Trophoblast cell (in vitro differentiated cells and primary cell): ENCODE results near the gene CDK10.

Experiments used
- DNase-seq, 2 donors: peaks; one replicate each; pipeline ENCODE4 v3.0.0-alpha.2; 2016
- H2AFZ ChIP-seq: 2 replicates; pipeline ENCODE4 v1.6.1; 2013; ENCODE audit warnings: low read length, moderate library complexity, mild to moderate bottlenecking; ENCODE audit not compliant: insufficient read depth, poor library complexity
- H2AK5ac ChIP-seq: 2 replicates; pipeline ENCODE4 v1.6.1; 2013; ENCODE audit warnings: mild to moderate bottlenecking, low read length
- H2BK120ac ChIP-seq: 2 replicates; pipeline ENCODE4 v1.6.1; 2013; ENCODE audit warnings: low read length, mild to moderate bottlenecking, moderate library complexity; ENCODE audit not compliant: insufficient read depth, poor library complexity
- H2BK12ac ChIP-seq: 2 replicates; pipeline ENCODE4 v1.6.1; 2013; ENCODE audit warnings: mild to moderate bottlenecking, low read length, moderate library complexity
- H2BK5ac ChIP-seq: 2 replicates; pipeline ENCODE4 v1.6.1; 2013; ENCODE audit warnings: low read length, low read depth, moderate library complexity, mild to moderate bottlenecking; ENCODE audit not compliant: poor library complexity
- H3K14ac ChIP-seq: 2 replicates; pipeline ENCODE4 v1.6.1; 2013; ENCODE audit warnings: mild to moderate bottlenecking, low read length
- H3K18ac ChIP-seq: 2 replicates; pipeline ENCODE4 v1.6.1; 2013; ENCODE audit warnings: mild to moderate bottlenecking, low read length
- H3K23ac ChIP-seq: 2 replicates; pipeline ENCODE4 v1.6.1; 2013; ENCODE audit warnings: low read length
- H3K27ac ChIP-seq: 2 replicates; pipeline ENCODE4 v1.5.1; 2013; ENCODE audit warnings: low read depth, mild to moderate bottlenecking, inconsistent platforms, low read length, moderate library complexity
- H3K27me3 ChIP-seq: 2 replicates; pipeline ENCODE4 v1.6.1; 2013; ENCODE audit warnings: inconsistent platforms, mild to moderate bottlenecking, low read length, moderate library complexity; ENCODE audit not compliant: insufficient read depth
- H3K36me3 ChIP-seq, 2 experiments: 1 replicate in 1 of 2; 2 replicates in 1 of 2; pipeline ENCODE4 v1.6.1; 2013; ENCODE audit warnings: low read length in 2 of 2, mild to moderate bottlenecking in 2 of 2, moderate library complexity in 1 of 2; ENCODE audit not compliant: insufficient read depth in 2 of 2, control insufficient read depth in 1 of 2
- H3K4ac ChIP-seq: 2 replicates; pipeline ENCODE4 v1.6.1; 2013; ENCODE audit warnings: low read depth, mild to moderate bottlenecking, low read length, moderate library complexity
- H3K4me1 ChIP-seq, 2 experiments: 1 replicate in 1 of 2; 2 replicates in 1 of 2; pipeline ENCODE4 v1.6.1; 2013; ENCODE audit warnings: low read length in 2 of 2, mild to moderate bottlenecking in 2 of 2, moderate library complexity in 1 of 2; ENCODE audit not compliant: insufficient read depth in 2 of 2, control insufficient read depth in 1 of 2
- H3K4me2 ChIP-seq: 2 replicates; pipeline ENCODE4 v1.6.1; 2013; ENCODE audit warnings: inconsistent platforms, mild to moderate bottlenecking, low read length, moderate library complexity
- H3K4me3 ChIP-seq: 2 replicates; pipeline ENCODE4 v1.5.1; 2013; ENCODE audit warnings: mild to moderate bottlenecking, low read depth, low read length, inconsistent platforms
- H3K79me1 ChIP-seq: one replicate; pipeline ENCODE4 v1.6.1; 2013; ENCODE audit warnings: low read length
- H3K79me2 ChIP-seq: 2 replicates; pipeline ENCODE4 v1.6.1; 2013; ENCODE audit warnings: low read length, mild to moderate bottlenecking; ENCODE audit not compliant: control insufficient read depth, insufficient read depth, poor library complexity
- H3K9ac ChIP-seq: 2 replicates; pipeline ENCODE4 v1.6.1; 2013; ENCODE audit warnings: mild to moderate bottlenecking, low read length
- H3K9me3 ChIP-seq: 2 replicates; pipeline ENCODE4 v1.6.1; 2013; ENCODE audit warnings: low read depth, mild to moderate bottlenecking, control low read depth, inconsistent platforms, low read length; ENCODE audit not compliant: insufficient read depth
- H4K12ac ChIP-seq: 2 replicates; pipeline ENCODE4 v1.6.1; 2013; ENCODE audit warnings: low read depth, mild to moderate bottlenecking, low read length, moderate library complexity
- H4K8ac ChIP-seq: 2 replicates; pipeline ENCODE4 v1.6.1; 2013; ENCODE audit warnings: low read depth, mild to moderate bottlenecking, low read length, moderate library complexity
- H4K91ac ChIP-seq: one replicate; pipeline ENCODE4 v1.6.1; 2013; ENCODE audit warnings: low read depth, mild to moderate bottlenecking, low read length, moderate library complexity
- WGBS: extraction: QIAGEN DNeasy Blood & Tissue Kit; methylation state at CpG from one replicate; pipeline ENCODE4 v1.1.7; 2013; ENCODE audit warnings: missing lambda C conversion rate; ENCODE audit not compliant: insufficient read length, insufficient coverage; ENCODE audit errors: extremely low coverage; 5-methylcytosine and 5-hydroxymethylcytosine counted together

Gene CDK10

GRCh38 chr16:89738072-89738377, 51.5 kb downstream of the CDK10 start:
- no peak overlapping the region for H2AFZ ChIP-seq
- no peak overlapping the region for H3K18ac ChIP-seq
- H4K91ac ChIP-seq: no peak overlapping the region
- no peak overlapping the region for H2BK5ac ChIP-seq
- H3K23ac ChIP-seq: no peak overlapping the region
- no peak overlapping the region for H2BK12ac ChIP-seq
- H3K9me3 ChIP-seq: peaks cover 2% of the 10 kb centered on the region
- no peaks in the 10 kb centered on the region for H3K79me2 ChIP-seq
- no peak overlapping the region for H4K12ac ChIP-seq
- DNase-seq: no peak
- H3K4me2 ChIP-seq: no peak overlapping the region
- no peak overlapping the region for H3K14ac ChIP-seq
- no peak overlapping the region for H3K4me3 ChIP-seq
- no peaks in the 10 kb centered on the region for H3K79me1 ChIP-seq
- no peak overlapping the region for H4K8ac ChIP-seq
- H3K4me1 ChIP-seq: no peaks in the 10 kb centered on the region
- H3K9ac ChIP-seq: no peak overlapping the region
- H2AK5ac ChIP-seq: no peak overlapping the region
- peaks cover 80 to 85% of the 10 kb centered on the region in 2 experiments for H3K36me3 ChIP-seq
- H3K27ac ChIP-seq: no peak overlapping the region
- no peak overlapping the region for H2BK120ac ChIP-seq
- no peaks in the 10 kb centered on the region for H3K27me3 ChIP-seq
- no CpG with 5 or more reads among the region's 14 CpGs for WGBS
- H3K4ac ChIP-seq: no peak overlapping the region

- H2BK12ac ChIP-seq: no peak overlapping the region
- H3K79me2 ChIP-seq: no peaks in the 10 kb centered on the region
- no peak overlapping the region for H2BK120ac ChIP-seq
- H3K9me3 ChIP-seq: peaks cover 1% of the 10 kb centered on the region
- no peak overlapping the region for H3K4me2 ChIP-seq
- no peak overlapping the region for H3K18ac ChIP-seq
- DNase-seq: no peak
- no peak overlapping the region for H2AFZ ChIP-seq
- H4K12ac ChIP-seq: no peak overlapping the region
- no peak overlapping the region for H4K8ac ChIP-seq
- H3K14ac ChIP-seq: no peak overlapping the region
- no CpG with 5 or more reads among the region's 20 CpGs for WGBS
- no peak overlapping the region for H4K91ac ChIP-seq
- H3K9ac ChIP-seq: no peak overlapping the region
- H3K27ac ChIP-seq: no peak overlapping the region
- H2AK5ac ChIP-seq: no peak overlapping the region
- H3K27me3 ChIP-seq: no peaks in the 10 kb centered on the region
- H3K4me3 ChIP-seq: no peak overlapping the region
- H2BK5ac ChIP-seq: no peak overlapping the region
- no peak overlapping the region for H3K4ac ChIP-seq
- H3K23ac ChIP-seq: no peak overlapping the region
- H3K4me1 ChIP-seq: no peaks in the 10 kb centered on the region
- H3K79me1 ChIP-seq: no peaks in the 10 kb centered on the region
- H3K36me3 ChIP-seq: peaks cover 78 to 80% of the 10 kb centered on the region in 2 experiments
These were observed 52.2 kb downstream of the CDK10 start for GRCh38 chr16:89738538-89739317.

GRCh38 chr16:89739383-89739782, 52.9 kb downstream of the CDK10 start:
- Histone ChIP-seq H4K12ac (no peak overlapping the region), H4K91ac (no peak overlapping the region), H2AK5ac (no peak overlapping the region), H3K36me3 (peaks cover 80 to 81% of the 10 kb centered on the region in 2 experiments), H4K8ac (no peak overlapping the region), H3K23ac (no peak overlapping the region), H3K79me1 (no peaks in the 10 kb centered on the region), H2BK12ac (no peak overlapping the region), H2BK5ac (no peak overlapping the region), H3K18ac (no peak overlapping the region), H3K4ac (no peak overlapping the region), H3K27me3 (no peaks in the 10 kb centered on the region), H3K14ac (no peak overlapping the region), H2BK120ac (no peak overlapping the region), H3K9me3 (peaks cover 1% of the 10 kb centered on the region), H3K4me3 (no peak overlapping the region), H3K27ac (no peak overlapping the region), H3K4me1 (no peaks in the 10 kb centered on the region), H3K9ac (no peak overlapping the region), H3K79me2 (no peaks in the 10 kb centered on the region), H2AFZ (no peak overlapping the region), H3K4me2 (no peak overlapping the region)
- DNase-seq: no peak
- WGBS: no CpG with 5 or more reads among the region's 9 CpGs

GRCh38 chr16:89741342-89742014, 55.0 kb downstream of the CDK10 start:
- Histone ChIP-seq H2BK5ac (no peak overlapping the region), H3K27me3 (no peaks in the 10 kb centered on the region), H3K36me3 (peaks cover 80 to 82% of the 10 kb centered on the region in 2 experiments), H3K18ac (no peak overlapping the region), H3K79me1 (no peaks in the 10 kb centered on the region), H2BK120ac (no peak overlapping the region), H2AK5ac (no peak overlapping the region), H4K91ac (no peak overlapping the region), H2BK12ac (no peak overlapping the region), H3K4me2 (no peak overlapping the region), H2AFZ (no peak overlapping the region), H3K79me2 (no peaks in the 10 kb centered on the region), H3K4me3 (no peak overlapping the region), H4K12ac (peak overlapping the region; percentile 15), H3K9me3 (peaks cover 1% of the 10 kb centered on the region), H3K14ac (no peak overlapping the region), H3K9ac (no peak overlapping the region), H4K8ac (no peak overlapping the region), H3K27ac (no peak overlapping the region), H3K23ac (no peak overlapping the region), H3K4ac (no peak overlapping the region), H3K4me1 (no peaks in the 10 kb centered on the region)
- DNase-seq: no peak
- WGBS: no CpG with 5 or more reads among the region's 11 CpGs
